Measurements from ENCODE around the gene CENPO.
"Not testable (repeated sequence)": the region's sequence is repeated elsewhere in the genome, so short reads cannot be mapped to it uniquely, and the experiment has no call there.

The CENPO gene

GRCh38 chr2:24824966-24825882 is 32.0 kb downstream of the CENPO start:
- DNase-seq: no peak

GRCh38 chr2:24825883-24826772 is 32.9 kb downstream of the CENPO start:
- DNase-seq: no peak

GRCh38 chr2:24826773-24827145 is 33.5 kb downstream of the CENPO start:
- no peak for DNase-seq

GRCh38 chr2:24827321-24828237 is 34.4 kb downstream of the CENPO start:
- peak; percentile 66 for DNase-seq

- DNase-seq: no peak
Measured at GRCh38 chr2:24828238-24828996, 35.2 kb downstream of the CENPO start.

- DNase-seq: no peak
Measured at GRCh38 chr2:24830351-24830750, 37.1 kb downstream of the CENPO start.

GRCh38 chr2:24830786-24831185 is 37.6 kb downstream of the CENPO start:
- DNase-seq: no peak

GRCh38 chr2:24831221-24832072 is 38.2 kb downstream of the CENPO start:
- DNase-seq: no peak

- no peak for DNase-seq
Measured at GRCh38 chr2:24832073-24832461, 38.8 kb downstream of the CENPO start.

GRCh38 chr2:24832521-24832920 is 39.3 kb downstream of the CENPO start:
- DNase-seq: no peak

GRCh38 chr2:24832931-24833701 is 39.9 kb downstream of the CENPO start:
- no peak for DNase-seq

GRCh38 chr2:24833821-24834732 is 40.9 kb downstream of the CENPO start:
- DNase-seq: no peak

GRCh38 chr2:24834733-24835395 is 41.6 kb downstream of the CENPO start:
- DNase-seq: no peak

- not testable (repeated sequence) for DNase-seq
Measured at GRCh38 chr2:24835411-24835810, 42.2 kb downstream of the CENPO start.

- DNase-seq: no peak
Measured at GRCh38 chr2:24836206-24836605, 43.0 kb downstream of the CENPO start.

GRCh38 chr2:24836706-24837105 is 43.5 kb downstream of the CENPO start:
- DNase-seq: no peak

- DNase-seq: no peak
Measured at GRCh38 chr2:24837996-24838513, 44.8 kb downstream of the CENPO start.

GRCh38 chr2:24838541-24838940 is 45.3 kb downstream of the CENPO start:
- DNase-seq: no peak
